HUDEP-2 (cell line): Measurements from ENCODE around the gene OXT.

ENCODE experiments used
- DNase-seq, 76 experiments: peaks; one replicate each; lab custom pipeline; 2025; ENCODE audit not compliant: unreplicated experiment in 76 of 76; lab: John Stamatoyannopoulos, UW

OXT gene

GRCh38 chr20:3106658-3107463, 35.4 kb downstream of the OXT start:
- no peak for DNase-seq

DNA sequence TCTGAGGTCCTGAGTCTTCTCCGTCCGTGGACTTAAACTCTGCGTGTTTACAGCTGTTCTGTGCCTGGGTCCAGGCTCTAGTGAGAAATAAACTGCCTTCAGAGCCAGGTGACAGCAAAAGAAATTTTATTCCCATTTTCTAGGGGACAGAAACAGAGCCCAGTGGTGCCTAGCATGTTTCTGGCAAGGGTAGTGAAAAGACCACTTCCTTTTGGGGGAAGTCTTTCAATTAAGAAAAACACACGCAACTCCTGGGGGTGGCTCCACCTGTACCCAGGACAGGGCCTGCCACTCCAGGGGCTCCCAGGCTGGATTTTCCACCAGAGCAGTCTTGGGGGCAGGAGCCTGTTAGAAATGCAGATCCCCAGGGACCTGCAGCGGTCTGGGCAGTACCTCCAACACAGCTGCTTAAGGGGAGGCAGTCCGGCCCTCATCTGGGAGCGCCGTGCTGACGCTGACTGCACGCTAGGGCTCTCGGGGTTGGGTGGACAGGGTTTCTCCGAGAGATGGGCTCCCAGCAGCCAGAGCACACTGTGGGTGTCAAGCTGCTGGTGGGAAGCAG, 36.1 kb downstream of the OXT start:
- DNase-seq, result no peak

- no peak for DNase-seq
These were observed 38.2 kb downstream of the OXT start for GRCh38 chr20:3109350-3110302.

DNA sequence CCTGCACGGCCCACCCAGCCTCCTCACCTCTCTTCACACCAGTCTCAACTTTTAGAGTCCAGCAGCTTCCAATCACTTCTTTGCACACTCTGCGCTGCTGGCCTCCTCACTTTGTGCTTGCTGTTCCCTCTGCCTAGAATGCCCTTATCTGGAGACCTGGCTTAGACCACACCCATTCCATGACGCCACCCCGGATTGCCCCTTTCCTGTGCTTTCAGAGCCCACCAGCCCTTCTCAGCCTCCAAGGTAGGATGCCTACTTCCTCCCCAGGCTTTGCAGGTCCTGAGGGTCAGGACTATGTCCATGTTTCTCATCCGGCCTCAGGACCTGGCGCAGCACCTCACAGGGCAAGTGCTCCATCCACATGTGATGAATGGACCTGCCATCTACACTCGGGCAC, 40.1 kb downstream of the OXT start:
- no peak for DNase-seq

- no peak for DNase-seq
These were observed 40.6 kb downstream of the OXT start for GRCh38 chr20:3111995-3112394.

DNA sequence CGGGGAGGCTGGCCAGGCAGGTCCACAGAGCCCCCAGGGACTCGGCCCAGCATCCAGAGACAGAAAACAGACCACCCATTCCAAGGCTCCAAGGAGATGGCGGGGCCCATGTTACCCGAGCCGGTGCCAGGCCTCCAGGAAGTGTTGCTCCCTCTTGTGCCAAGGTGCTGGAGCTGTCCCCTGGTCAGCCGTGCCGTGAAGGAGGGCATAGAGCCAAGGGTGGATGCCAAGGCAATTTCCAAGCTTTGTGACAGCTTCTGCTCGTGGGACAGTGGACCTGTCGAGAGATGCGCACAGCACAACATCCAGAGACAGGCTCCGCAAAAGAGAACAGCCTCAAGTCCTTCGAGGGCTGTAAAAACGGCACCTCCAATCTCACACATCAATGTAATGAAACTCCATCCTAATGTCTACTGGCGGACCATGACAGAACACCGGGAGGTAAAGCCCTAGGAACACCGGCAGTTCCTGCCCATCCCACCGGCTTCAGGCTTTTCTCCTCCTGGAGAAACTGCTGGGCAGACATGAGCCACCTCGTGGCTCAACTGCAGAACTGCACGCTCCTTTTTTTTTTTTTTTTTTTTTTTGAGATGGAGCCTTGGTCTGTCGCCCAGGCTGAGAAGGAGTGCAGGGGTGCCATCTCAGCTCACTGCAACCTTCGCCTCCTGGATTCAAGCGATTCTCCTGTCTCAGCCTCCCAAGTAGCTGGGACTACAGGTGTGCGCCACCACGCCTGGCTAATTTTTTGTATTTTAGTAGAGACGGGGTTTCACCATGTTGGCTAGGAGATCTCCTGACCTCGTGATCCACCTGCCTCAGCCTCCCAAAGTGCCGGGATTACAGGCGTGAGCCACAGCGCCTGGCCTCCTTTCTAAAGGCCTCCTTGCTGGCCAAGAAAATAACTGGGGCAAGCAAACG, 44.0 kb downstream of the OXT start:
- peak in 34 of 76 experiments; percentile 3 to 75 (median 24) for DNase-seq

DNA sequence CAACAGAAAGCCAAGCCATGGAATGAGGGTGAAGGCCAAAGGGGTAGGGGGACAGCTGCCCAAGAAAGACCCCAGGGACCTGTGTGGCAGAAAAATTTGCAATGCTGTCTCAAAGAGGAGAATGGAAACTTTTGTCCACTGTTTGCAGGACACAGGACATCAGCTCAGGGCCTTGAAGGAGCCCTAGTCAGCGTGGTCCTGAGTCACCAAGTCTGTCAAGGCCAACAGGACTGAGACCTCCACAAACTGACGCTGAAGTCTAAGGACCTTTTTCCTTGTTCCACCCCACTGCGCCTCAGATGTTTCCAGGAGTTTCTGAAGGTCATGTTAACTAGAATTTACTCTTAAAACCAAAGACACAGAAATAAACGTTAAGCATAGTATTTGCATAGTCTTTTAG, 44.9 kb downstream of the OXT start:
- no peak for DNase-seq

DNA sequence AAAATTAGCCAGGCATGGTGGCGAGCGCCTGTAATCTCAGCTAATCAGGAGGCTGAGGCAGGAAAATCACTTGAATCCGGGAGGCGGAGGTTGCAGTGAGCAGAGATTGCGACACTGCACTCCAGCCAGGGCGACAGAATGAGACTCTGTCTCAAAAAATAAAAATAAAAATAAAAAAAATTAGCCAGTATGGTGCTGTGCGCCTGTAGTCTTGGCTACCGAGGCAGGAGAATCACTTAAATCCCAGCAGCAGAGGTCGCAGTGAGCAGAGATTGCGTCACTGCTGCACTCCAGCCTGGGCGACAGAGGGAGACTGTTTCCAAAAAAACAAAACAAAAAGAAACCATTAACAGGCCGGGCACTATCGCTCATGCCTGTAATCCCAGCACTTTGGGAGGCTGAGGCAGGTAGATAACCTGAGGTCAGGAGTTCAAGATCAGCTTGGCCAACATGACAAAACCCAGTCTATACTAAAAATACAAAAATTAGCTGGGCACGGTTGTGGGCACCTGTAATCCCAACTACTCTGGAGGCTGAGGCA, 46.5 kb downstream of the OXT start:
- peak in 45 of 76 experiments; percentile 3 to 59 (median 29) for DNase-seq

GRCh38 chr20:3119044-3119443, 47.6 kb downstream of the OXT start:
- DNase-seq, result no peak

- no peak for DNase-seq
These were observed 50.0 kb downstream of the OXT start for GRCh38 chr20:3121271-3121911.
